ENCODE measurements around the gene LRP8. TPM values are rescaled to one million over a fixed set of nuclear protein-coding genes. Genes with fewer than 3 reads are reported as not detected.

LRP8 gene
- polyA plus RNA-seq, 1 of the 3 experiments (the other 2 are of a cell fraction) = 19.9 TPM

DNA sequence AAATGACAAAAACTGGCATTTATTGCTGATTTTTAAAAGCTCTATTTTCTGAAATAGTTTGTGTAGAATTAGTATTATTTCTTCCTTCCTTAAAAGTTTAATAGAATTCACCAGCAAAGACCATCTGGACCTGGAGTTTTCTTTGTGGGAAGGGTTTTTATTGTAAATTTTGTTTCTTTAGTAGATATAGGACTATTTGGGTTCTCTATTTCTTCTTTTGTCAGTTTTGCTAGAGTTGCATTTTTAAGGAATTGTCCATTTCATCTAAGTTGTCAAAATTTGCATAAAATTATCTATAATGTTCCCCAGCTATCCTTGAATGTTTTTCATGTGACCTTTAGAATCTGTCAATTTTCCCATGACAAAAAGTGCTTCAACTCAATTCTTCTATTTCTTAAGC is 28.8 kb upstream of the LRP8 start:
- H4K20me1 ChIP-seq (ENCODE audit: insufficient read depth) = no peaks in the 10 kb centered on the region
- ChIA-PET CTCF (interaction anchor here (0.9 to 2.6 kb wide), 2 partner anchors 11 to 14 kb away, joined by 4 to 7 read pairs; no protein-coding TSS in a partner anchor), POLR2A (no interaction called here)
- H3K9ac ChIP-seq = no peak overlapping the region
- no peaks in the 10 kb centered on the region for H3K36me3 ChIP-seq (replicated peaks in 1 of 2; ENCODE audit: control insufficient read depth in 1 of 2, insufficient read depth in 2 of 2, low read length in 1 of 2)
- no peaks in the 10 kb centered on the region for H3F3A ChIP-seq (replicated peaks; ENCODE audit: insufficient read depth)
- H3K4me1 ChIP-seq (ENCODE audit: control insufficient read depth in 1 of 2, insufficient read depth in 2 of 2, low read depth in 1 of 2, low read length in 1 of 2) = peaks cover 0 to 8% of the 10 kb centered on the region in 2 experiments; a peak in 2 of 4 replicates
- H3K27me3 ChIP-seq (ENCODE audit: insufficient read depth) = no peaks in the 10 kb centered on the region
- H2AFZ ChIP-seq (ENCODE audit: low read depth) = no peak overlapping the region
- no peak overlapping the region for H3K4me2 ChIP-seq
- TF ChIP-seq JUND (IDR thresholded peaks at IDR 0.05) = no peak
- no peak for TF ChIP-seq GATA2 (CRISPR knock-in tag; IDR thresholded peaks at IDR 0.05)
- no peak for TF ChIP-seq EZH2phosphoT487 (IDR thresholded peaks at IDR 0.05; ENCODE audit: borderline replicate concordance, low read depth)
- TF ChIP-seq, protein P1, sequence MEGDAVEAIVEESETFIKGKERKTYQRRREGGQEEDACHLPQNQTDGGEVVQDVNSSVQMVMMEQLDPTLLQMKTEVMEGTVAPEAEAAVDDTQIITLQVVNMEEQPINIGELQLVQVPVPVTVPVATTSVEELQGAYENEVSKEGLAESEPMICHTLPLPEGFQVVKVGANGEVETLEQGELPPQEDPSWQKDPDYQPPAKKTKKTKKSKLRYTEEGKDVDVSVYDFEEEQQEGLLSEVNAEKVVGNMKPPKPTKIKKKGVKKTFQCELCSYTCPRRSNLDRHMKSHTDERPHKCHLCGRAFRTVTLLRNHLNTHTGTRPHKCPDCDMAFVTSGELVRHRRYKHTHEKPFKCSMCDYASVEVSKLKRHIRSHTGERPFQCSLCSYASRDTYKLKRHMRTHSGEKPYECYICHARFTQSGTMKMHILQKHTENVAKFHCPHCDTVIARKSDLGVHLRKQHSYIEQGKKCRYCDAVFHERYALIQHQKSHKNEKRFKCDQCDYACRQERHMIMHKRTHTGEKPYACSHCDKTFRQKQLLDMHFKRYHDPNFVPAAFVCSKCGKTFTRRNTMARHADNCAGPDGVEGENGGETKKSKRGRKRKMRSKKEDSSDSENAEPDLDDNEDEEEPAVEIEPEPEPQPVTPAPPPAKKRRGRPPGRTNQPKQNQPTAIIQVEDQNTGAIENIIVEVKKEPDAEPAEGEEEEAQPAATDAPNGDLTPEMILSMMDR (IDR thresholded peaks at IDR 0.05) = no peak
- H3K27ac ChIP-seq (ENCODE audit: low read depth in 2 of 2, low read length in 1 of 2) = no peak overlapping the region
- no peak for DNase-seq
- H3K4me3 ChIP-seq (ENCODE audit: low read depth in 2 of 2, low read length in 1 of 2) = no peak overlapping the region
- 0 out of 2 replicates have a peak, but pooled peaks cover 7% of the 10 kb centered on the region for H3K9me3 ChIP-seq
- no peaks in the 10 kb centered on the region for H3K79me2 ChIP-seq (ENCODE audit: insufficient read depth)
- no peaks in the 10 kb centered on the region for H3K9me2 ChIP-seq

DNA sequence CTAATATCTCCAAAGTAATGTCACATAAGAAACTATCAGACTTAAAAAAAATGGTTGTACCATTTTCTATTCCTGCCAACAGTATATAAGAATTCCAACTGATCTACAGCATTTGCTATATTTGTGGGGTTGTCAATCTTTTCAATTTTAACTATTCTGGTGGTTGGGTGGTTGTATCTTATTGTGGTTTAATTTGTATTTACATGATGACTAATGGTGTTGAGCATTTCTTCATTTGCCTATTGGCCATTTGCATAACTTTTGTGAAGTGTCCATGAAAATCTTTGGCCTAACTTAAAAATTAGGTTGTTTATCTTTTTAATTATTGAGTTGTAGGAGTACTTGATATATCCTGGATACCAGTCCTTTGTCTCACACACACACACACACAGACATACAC is 26.2 kb upstream of the LRP8 start:
- Histone ChIP-seq H3K27me3 (ENCODE audit: insufficient read depth) (no peaks in the 10 kb centered on the region), H3K9ac (no peak overlapping the region), H3K4me1 (ENCODE audit: control insufficient read depth in 1 of 2, insufficient read depth in 2 of 2, low read depth in 1 of 2, low read length in 1 of 2) (peaks cover 0 to 7% of the 10 kb centered on the region in 2 experiments; a peak in 2 of 4 replicates), H4K20me1 (ENCODE audit: insufficient read depth) (no peaks in the 10 kb centered on the region), H3F3A (replicated peaks; ENCODE audit: insufficient read depth) (no peaks in the 10 kb centered on the region), H3K4me2 (no peak overlapping the region), H3K9me3 (0 out of 2 replicates have a peak, but pooled peaks cover 7% of the 10 kb centered on the region), H3K4me3 (ENCODE audit: low read depth in 2 of 2, low read length in 1 of 2) (no peak overlapping the region), H3K9me2 (no peaks in the 10 kb centered on the region), H2AFZ (ENCODE audit: low read depth) (no peak overlapping the region), H3K36me3 (replicated peaks in 1 of 2; ENCODE audit: control insufficient read depth in 1 of 2, insufficient read depth in 2 of 2, low read length in 1 of 2) (no peaks in the 10 kb centered on the region), H3K79me2 (ENCODE audit: insufficient read depth) (no peaks in the 10 kb centered on the region), H3K27ac (ENCODE audit: low read depth in 2 of 2, low read length in 1 of 2) (no peak overlapping the region)
- DNase-seq = no peak
- CTCF ChIA-PET = no interaction called here
- no peak for TF ChIP-seq TAF1 (IDR thresholded peaks at IDR 0.05; ENCODE audit: borderline replicate concordance, low read depth, low read length)
- TF ChIP-seq, protein P2, sequence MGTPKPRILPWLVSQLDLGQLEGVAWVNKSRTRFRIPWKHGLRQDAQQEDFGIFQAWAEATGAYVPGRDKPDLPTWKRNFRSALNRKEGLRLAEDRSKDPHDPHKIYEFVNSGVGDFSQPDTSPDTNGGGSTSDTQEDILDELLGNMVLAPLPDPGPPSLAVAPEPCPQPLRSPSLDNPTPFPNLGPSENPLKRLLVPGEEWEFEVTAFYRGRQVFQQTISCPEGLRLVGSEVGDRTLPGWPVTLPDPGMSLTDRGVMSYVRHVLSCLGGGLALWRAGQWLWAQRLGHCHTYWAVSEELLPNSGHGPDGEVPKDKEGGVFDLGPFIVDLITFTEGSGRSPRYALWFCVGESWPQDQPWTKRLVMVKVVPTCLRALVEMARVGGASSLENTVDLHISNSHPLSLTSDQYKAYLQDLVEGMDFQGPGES (IDR thresholded peaks at IDR 0.05; ENCODE audit: low read depth, low read length) = no peak
- TF ChIP-seq, protein P3, sequence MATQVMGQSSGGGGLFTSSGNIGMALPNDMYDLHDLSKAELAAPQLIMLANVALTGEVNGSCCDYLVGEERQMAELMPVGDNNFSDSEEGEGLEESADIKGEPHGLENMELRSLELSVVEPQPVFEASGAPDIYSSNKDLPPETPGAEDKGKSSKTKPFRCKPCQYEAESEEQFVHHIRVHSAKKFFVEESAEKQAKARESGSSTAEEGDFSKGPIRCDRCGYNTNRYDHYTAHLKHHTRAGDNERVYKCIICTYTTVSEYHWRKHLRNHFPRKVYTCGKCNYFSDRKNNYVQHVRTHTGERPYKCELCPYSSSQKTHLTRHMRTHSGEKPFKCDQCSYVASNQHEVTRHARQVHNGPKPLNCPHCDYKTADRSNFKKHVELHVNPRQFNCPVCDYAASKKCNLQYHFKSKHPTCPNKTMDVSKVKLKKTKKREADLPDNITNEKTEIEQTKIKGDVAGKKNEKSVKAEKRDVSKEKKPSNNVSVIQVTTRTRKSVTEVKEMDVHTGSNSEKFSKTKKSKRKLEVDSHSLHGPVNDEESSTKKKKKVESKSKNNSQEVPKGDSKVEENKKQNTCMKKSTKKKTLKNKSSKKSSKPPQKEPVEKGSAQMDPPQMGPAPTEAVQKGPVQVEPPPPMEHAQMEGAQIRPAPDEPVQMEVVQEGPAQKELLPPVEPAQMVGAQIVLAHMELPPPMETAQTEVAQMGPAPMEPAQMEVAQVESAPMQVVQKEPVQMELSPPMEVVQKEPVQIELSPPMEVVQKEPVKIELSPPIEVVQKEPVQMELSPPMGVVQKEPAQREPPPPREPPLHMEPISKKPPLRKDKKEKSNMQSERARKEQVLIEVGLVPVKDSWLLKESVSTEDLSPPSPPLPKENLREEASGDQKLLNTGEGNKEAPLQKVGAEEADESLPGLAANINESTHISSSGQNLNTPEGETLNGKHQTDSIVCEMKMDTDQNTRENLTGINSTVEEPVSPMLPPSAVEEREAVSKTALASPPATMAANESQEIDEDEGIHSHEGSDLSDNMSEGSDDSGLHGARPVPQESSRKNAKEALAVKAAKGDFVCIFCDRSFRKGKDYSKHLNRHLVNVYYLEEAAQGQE (IDR thresholded peaks at IDR 0.05; ENCODE audit: low read depth, low read length) = no peak
- TF ChIP-seq EZH2phosphoT487 (IDR thresholded peaks at IDR 0.05; ENCODE audit: borderline replicate concordance, low read depth) = no peak
- no peak for TF ChIP-seq JUND (IDR thresholded peaks at IDR 0.05)
- TF ChIP-seq TCF12 (IDR thresholded peaks at IDR 0.05) = no peak
- TF ChIP-seq NFIC (IDR thresholded peaks at IDR 0.05; ENCODE audit: borderline replicate concordance) = no peak
- TF ChIP-seq, protein P4, sequence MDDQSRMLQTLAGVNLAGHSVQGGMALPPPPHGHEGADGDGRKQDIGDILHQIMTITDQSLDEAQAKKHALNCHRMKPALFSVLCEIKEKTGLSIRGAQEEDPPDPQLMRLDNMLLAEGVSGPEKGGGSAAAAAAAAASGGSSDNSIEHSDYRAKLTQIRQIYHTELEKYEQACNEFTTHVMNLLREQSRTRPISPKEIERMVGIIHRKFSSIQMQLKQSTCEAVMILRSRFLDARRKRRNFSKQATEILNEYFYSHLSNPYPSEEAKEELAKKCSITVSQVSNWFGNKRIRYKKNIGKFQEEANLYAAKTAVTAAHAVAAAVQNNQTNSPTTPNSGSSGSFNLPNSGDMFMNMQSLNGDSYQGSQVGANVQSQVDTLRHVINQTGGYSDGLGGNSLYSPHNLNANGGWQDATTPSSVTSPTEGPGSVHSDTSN (IDR thresholded peaks at IDR 0.05) = no peak
- no peak for TF ChIP-seq RAD21 (IDR thresholded peaks at IDR 0.05; ENCODE audit: low read length)
- no peak for TF ChIP-seq GABPA (IDR thresholded peaks at IDR 0.05; ENCODE audit: low read depth)
- no peak for TF ChIP-seq CHD2 (IDR thresholded peaks at IDR 0.05; ENCODE audit: low read length, partially characterized antibody)
- no peak for TF ChIP-seq NRF1 (IDR thresholded peaks at IDR 0.05; ENCODE audit: low read depth, low read length)
- TF ChIP-seq USF2 (IDR thresholded peaks at IDR 0.05; ENCODE audit: borderline replicate concordance, low read depth, low read length) = no peak
- no peak for TF ChIP-seq POLR2AphosphoS5 (IDR thresholded peaks at IDR 0.05; ENCODE audit: low read depth, low read length)
- TF ChIP-seq SIN3A (IDR thresholded peaks at IDR 0.05; ENCODE audit: borderline replicate concordance, low read depth, low read length) = no peak
- no peak for TF ChIP-seq SMC3 (IDR thresholded peaks at IDR 0.05; ENCODE audit: low read depth, low read length)
- TF ChIP-seq, protein P5, sequence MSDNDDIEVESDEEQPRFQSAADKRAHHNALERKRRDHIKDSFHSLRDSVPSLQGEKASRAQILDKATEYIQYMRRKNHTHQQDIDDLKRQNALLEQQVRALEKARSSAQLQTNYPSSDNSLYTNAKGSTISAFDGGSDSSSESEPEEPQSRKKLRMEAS (IDR thresholded peaks at IDR 0.05; ENCODE audit: low read depth) = no peak
- POLR2A ChIA-PET = no interaction called here

Measured in SK-N-SH (cell line).